Neural progenitor cell (in vitro differentiated cells): ENCODE measurements around the gene XIST. TPM values are rescaled to one million over a fixed set of nuclear protein-coding genes. Genes with fewer than 3 reads are reported as not detected.

Source experiments
- DNase-seq: peaks from one replicate; pipeline ENCODE4 v3.0.0-alpha.2; 2016; ENCODE audit warnings: low spot score
- H2AFZ ChIP-seq: fragments of 200-600 bp; sonication (generic); replicated peaks from 2 replicates; pipeline ENCODE4 v1.6.1; 2016; ENCODE audit warnings: antibody characterized with exemption
- H3F3A ChIP-seq: fragments of 200-600 bp; sonication (generic); 2 replicates; pipeline ENCODE4 v1.6.1; 2016; ENCODE audit warnings: antibody characterized with exemption, low read depth
- H3K27ac ChIP-seq: fragments of 200-600 bp; sonication (generic); 2 replicates; pipeline ENCODE4 v1.5.1; 2016; ENCODE audit warnings: mild to moderate bottlenecking
- H3K27me3 ChIP-seq: fragments of 200-600 bp; sonication (generic); 2 replicates; pipeline ENCODE4 v1.6.1; 2016; ENCODE audit warnings: mild to moderate bottlenecking, moderate library complexity
- H3K36me3 ChIP-seq: fragments of 200-600 bp; sonication (generic); 2 replicates; pipeline ENCODE4 v1.5.1; 2016
- H3K4me1 ChIP-seq: fragments of 200-600 bp; sonication (generic); 2 replicates; pipeline ENCODE4 v1.6.1; 2016; ENCODE audit warnings: mixed run types
- H3K4me2 ChIP-seq: fragments of 200-600 bp; sonication (generic); 2 replicates; pipeline ENCODE4 v1.6.1; 2016
- H3K4me3 ChIP-seq: fragments of 200-600 bp; sonication (generic); 2 replicates; pipeline ENCODE4 v1.5.1; 2016
- H3K79me2 ChIP-seq: fragments of 200-600 bp; sonication (generic); 2 replicates; pipeline ENCODE4 v1.6.1; 2016; ENCODE audit warnings: low read depth
- H3K9ac ChIP-seq: fragments of 200-600 bp; sonication (generic); 2 replicates; pipeline ENCODE4 v1.6.1; 2016
- H3K9me3 ChIP-seq: fragments of 200-600 bp; sonication (generic); 2 replicates; pipeline ENCODE4 v1.5.1; 2016; ENCODE audit warnings: low read depth
- H4K20me1 ChIP-seq: fragments of 200-600 bp; sonication (generic); 2 replicates; pipeline ENCODE4 v1.6.1; 2016; ENCODE audit warnings: low read depth
- H3K27ac Mint-ChIP-seq: 3 replicates; pipeline ENCODE4 v1.8.0; 2021; ENCODE audit warnings: mixed read lengths
- H3K27me3 Mint-ChIP-seq: 2 replicates; pipeline ENCODE4 v1.8.0; 2022; ENCODE audit warnings: low read depth, mild to moderate bottlenecking, inconsistent platforms, moderate library complexity, mixed read lengths; ENCODE audit not compliant: insufficient read depth
- H3K36me3 Mint-ChIP-seq: 3 replicates; pipeline ENCODE4 v1.8.0; 2021; ENCODE audit warnings: mixed read lengths
- H3K4me1 Mint-ChIP-seq: 3 replicates; pipeline ENCODE4 v1.8.0; 2021; ENCODE audit warnings: mixed read lengths
- H3K4me3 Mint-ChIP-seq: 3 replicates; pipeline ENCODE4 v1.8.0; 2021; ENCODE audit warnings: mild to moderate bottlenecking, moderate library complexity, mixed read lengths
- H3K9me3 Mint-ChIP-seq: 3 replicates; pipeline ENCODE4 v1.8.0; 2020; ENCODE audit warnings: mixed read lengths
- CTCF ChIP-seq: fragments of 200-600 bp; sonication (generic); IDR thresholded peaks from 2 replicates; pipeline ENCODE4 v1.5.1; 2017; ENCODE audit warnings: antibody characterized with exemption, mild to moderate bottlenecking
- EZH2 ChIP-seq: fragments of 200-600 bp; sonication (generic); IDR thresholded peaks from 2 replicates; pipeline ENCODE4 v1.6.1; 2017; ENCODE audit warnings: antibody characterized with exemption, mild to moderate bottlenecking, moderate library complexity
- EZH2phosphoT487 ChIP-seq: fragments of 200-600 bp; sonication (generic); IDR thresholded peaks from 2 replicates; pipeline ENCODE4 v1.6.1; 2017; ENCODE audit warnings: antibody characterized with exemption
- total RNA-seq: library from RNA; depleted of rRNA; stranded (reverse); fragments of >200 nt; gene quantifications from 2 replicates; pipeline ENCODE4 v1.2.3, GENCODE V29; 2015; ENCODE audit warnings: low replicate concordance

XIST gene
- total RNA-seq, 1 donor from 2014 or later: not detected

GRCh38 chrX:73851014-73852009 is 1.2 kb downstream of the XIST start:
- Histone ChIP-seq H3K4me2 (no peak overlapping the region), H3K27ac (no peak overlapping the region), H3K4me1 (peaks cover 31% of the 10 kb centered on the region), H4K20me1 (peaks cover 14% of the 10 kb centered on the region), H3K36me3 (no peaks in the 10 kb centered on the region), H3F3A (peaks cover 21% of the 10 kb centered on the region), H3K27me3 (no peaks in the 10 kb centered on the region), H3K79me2 (no peaks in the 10 kb centered on the region), H3K4me3 (no peak overlapping the region), H3K9ac (no peak overlapping the region), H2AFZ (no peak overlapping the region), H3K9me3 (no peaks in the 10 kb centered on the region)
- Mint-ChIP-seq H3K27ac (no peak overlapping the region), H3K27me3 (peaks cover 2% of the 10 kb centered on the region), H3K9me3 (peaks cover 2% of the 10 kb centered on the region), H3K4me1 (peaks cover 8% of the 10 kb centered on the region), H3K36me3 (no peaks in the 10 kb centered on the region), H3K4me3 (no peak overlapping the region)
- TF ChIP-seq CTCF (no peak), EZH2phosphoT487 (no peak), EZH2 (no peak)
- no peak for DNase-seq

GRCh38 chrX:73850124-73851013 is 2.1 kb downstream of the XIST start:
- peaks cover 21% of the 10 kb centered on the region for H3F3A ChIP-seq
- Mint-ChIP-seq H3K36me3 (no peaks in the 10 kb centered on the region), H3K4me3 (no peak overlapping the region), H3K4me1 (peaks cover 8% of the 10 kb centered on the region), H3K27me3 (peaks cover 2% of the 10 kb centered on the region), H3K9me3 (peaks cover 2% of the 10 kb centered on the region), H3K27ac (no peak overlapping the region)
- H3K36me3 ChIP-seq: no peaks in the 10 kb centered on the region
- H3K4me3 ChIP-seq: no peak overlapping the region
- DNase-seq: peak; percentile 45
- H3K9ac ChIP-seq: no peak overlapping the region
- H3K27ac ChIP-seq: no peak overlapping the region
- no peak overlapping the region for H3K4me2 ChIP-seq
- TF ChIP-seq EZH2: no peak
- TF ChIP-seq CTCF: peak; percentile 50
- H3K4me1 ChIP-seq: peaks cover 31% of the 10 kb centered on the region
- no peaks in the 10 kb centered on the region for H3K9me3 ChIP-seq
- peaks cover 14% of the 10 kb centered on the region for H4K20me1 ChIP-seq
- H2AFZ ChIP-seq: no peak overlapping the region
- no peaks in the 10 kb centered on the region for H3K27me3 ChIP-seq
- no peaks in the 10 kb centered on the region for H3K79me2 ChIP-seq

DNA sequence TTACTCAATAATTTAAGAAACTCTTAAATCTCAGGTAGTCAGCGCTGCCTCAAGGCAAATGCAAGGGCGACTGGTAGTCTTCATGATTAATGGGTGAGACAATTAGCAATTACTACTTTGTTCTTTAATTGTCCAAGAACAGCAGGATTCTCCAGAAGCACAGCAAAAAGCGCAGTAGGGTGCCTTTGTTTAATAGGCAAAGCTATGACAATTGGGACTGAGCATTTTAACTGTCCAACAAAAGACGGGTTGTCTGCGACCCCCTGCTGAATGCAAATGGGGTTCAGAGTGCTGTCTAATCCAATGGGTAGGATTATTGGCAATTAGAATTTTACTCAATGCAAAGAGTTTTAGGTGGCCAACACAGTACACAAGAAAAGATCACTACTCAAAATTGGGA is 3.4 kb downstream of the XIST start:
- no peaks in the 10 kb centered on the region for H3K79me2 ChIP-seq

More for the DNA sequence above, 3.4 kb downstream of the XIST start:
- Mint-ChIP-seq H3K27me3 (peaks cover 3% of the 10 kb centered on the region), H3K27ac (no peak overlapping the region), H3K4me3 (no peak overlapping the region), H3K36me3 (no peaks in the 10 kb centered on the region), H3K9me3 (peaks cover 2% of the 10 kb centered on the region), H3K4me1 (peaks cover 8% of the 10 kb centered on the region)
- Histone ChIP-seq H3F3A (peaks cover 21% of the 10 kb centered on the region), H3K36me3 (no peaks in the 10 kb centered on the region), H4K20me1 (peaks cover 14% of the 10 kb centered on the region), H3K9ac (no peak overlapping the region), H3K4me2 (peak overlapping the region; percentile 25), H3K27ac (no peak overlapping the region), H2AFZ (no peak overlapping the region), H3K9me3 (no peaks in the 10 kb centered on the region), H3K4me3 (no peak overlapping the region), H3K4me1 (peaks cover 31% of the 10 kb centered on the region), H3K27me3 (no peaks in the 10 kb centered on the region)
- TF ChIP-seq EZH2phosphoT487 (peak; percentile 89), EZH2 (no peak)
- DNase-seq: peak; percentile 85
